Activated T-cell treated with anti-CD3 and anti-CD28 coated beads for 1 hour (primary cell): ENCODE measurements around the gene IGFBP4.
"Not testable (repeated sequence)": the region's sequence is repeated elsewhere in the genome, so short reads cannot be mapped to it uniquely, and the experiment has no call there.

ENCODE experiments used
- DNase-seq: peaks from one replicate; pipeline ENCODE4 v3.0.0-alpha.2; 2020; ENCODE audit warnings: low read depth

IGFBP4 gene

DNA sequence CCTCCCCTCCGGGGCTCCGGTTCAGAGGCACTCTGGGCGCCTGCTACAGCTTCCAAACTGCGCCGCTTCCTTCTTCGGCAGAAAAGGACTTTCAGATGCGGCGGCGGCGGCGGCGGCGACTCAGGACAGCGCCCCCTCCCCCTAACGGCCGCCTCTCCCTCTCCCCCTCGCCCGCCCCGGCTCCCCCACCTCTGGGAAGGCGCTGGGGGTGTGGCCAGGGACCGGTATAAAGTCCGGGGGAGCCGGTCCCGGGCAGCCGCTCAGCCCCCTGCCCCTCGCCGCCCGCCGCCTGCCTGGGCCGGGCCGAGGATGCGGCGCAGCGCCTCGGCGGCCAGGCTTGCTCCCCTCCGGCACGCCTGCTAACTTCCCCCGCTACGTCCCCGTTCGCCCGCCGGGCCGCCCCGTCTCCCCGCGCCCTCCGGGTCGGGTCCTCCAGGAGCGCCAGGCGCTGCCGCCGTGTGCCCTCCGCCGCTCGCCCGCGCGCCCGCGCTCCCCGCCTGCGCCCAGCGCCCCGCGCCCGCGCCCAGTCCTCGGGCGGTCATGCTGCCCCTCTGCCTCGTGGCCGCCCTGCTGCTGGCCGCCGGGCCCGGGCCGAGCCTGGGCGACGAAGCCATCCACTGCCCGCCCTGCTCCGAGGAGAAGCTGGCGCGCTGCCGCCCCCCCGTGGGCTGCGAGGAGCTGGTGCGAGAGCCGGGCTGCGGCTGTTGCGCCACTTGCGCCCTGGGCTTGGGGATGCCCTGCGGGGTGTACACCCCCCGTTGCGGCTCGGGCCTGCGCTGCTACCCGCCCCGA is at the start of gene IGFBP4:
TSS of gene IGFBP4 (plus strand) at position 255 of the 792 bp plus-strand sequence. CDS start at position 541, 286 bp downstream.
- DNase-seq: peak; percentile 59

DNA sequence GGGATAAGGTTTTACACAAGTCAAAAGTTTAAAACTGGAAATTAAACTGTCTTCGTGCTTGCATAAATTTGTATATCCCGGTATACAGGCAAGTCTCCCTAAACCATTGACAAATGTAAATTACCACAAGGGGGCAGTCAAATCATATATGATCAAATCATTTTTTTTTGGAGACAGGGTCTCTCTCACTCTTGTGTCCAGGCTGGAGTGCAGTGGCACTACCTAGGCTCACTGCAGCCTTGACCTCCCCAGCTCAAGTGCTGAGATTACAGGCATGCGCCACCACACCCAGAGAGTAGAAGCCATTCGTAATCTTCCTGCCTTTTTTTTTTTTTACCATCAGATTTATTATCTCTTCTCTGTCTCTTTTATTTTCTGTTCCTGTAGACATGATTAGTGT is 44.1 kb upstream of the IGFBP4 start:
- DNase-seq: no peak

GRCh38 chr17:40402668-40403067 is 40.6 kb upstream of the IGFBP4 start:
- no peak for DNase-seq

- DNase-seq: no peak
These were observed 39.2 kb upstream of the IGFBP4 start for GRCh38 chr17:40404003-40404402.

GRCh38 chr17:40407460-40407859 is 35.8 kb upstream of the IGFBP4 start:
- DNase-seq: no peak

GRCh38 chr17:40409540-40409939 is 33.7 kb upstream of the IGFBP4 start:
- not testable (repeated sequence) for DNase-seq

GRCh38 chr17:40410082-40410481 is 33.2 kb upstream of the IGFBP4 start:
- DNase-seq: no peak

DNA sequence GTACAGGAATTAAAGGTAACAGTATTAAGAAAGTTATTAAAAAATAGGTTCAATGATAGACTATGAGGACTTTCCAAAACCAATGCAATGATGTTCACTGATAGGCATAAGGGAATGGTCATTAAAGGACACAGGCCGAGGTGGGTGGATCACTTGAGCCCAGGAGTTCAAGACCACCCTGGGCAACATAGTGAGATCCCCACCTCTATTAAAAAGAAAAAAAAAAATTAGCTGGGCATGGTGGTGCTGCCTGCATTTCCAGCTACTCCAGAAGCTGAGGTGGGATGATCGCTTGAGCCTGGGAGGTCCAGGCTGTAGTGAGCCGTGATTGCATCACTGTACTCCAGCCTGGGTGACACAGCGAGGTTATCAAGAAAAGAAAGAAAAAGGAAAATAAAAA is 31.4 kb upstream of the IGFBP4 start:
- DNase-seq: no peak

DNA sequence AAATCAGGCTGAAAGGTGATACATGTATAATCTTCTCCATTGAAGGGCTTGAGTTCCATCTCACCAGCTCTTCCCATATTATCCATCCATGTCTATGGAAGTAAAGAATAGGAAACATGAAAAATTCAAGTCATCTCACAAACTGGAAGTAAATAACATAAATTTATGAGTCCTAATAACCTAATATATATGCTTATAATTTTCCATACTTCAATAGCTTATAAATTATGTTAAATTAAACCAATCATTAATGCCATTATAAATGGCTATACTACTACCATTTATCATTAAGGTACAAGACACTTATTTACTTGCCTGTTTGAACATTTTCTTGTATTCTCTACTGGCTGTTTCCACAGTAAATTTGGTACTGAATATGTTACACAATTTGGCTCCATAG is 30.4 kb upstream of the IGFBP4 start:
- no peak for DNase-seq

GRCh38 chr17:40414312-40414711 is 28.9 kb upstream of the IGFBP4 start:
- not testable (repeated sequence) for DNase-seq

DNA sequence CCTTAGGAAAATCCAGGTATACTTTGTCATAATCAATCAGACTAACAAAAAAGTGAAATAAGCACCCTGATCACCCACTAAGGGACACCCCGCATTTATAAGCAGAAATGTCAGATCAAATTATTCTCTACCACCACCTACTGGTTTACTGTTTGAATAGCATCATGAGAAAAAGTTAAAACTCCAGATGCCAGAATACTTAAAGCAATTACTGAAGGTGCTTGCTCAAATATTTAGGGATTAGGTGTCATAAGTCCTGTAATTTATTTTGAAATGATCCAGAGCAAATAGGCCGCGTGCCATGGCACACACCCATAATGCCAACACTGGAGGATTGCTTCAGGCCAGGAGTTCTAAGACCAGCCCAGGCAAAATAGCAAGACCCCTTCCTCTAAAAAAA is 27.9 kb upstream of the IGFBP4 start:
- DNase-seq: no peak

DNA sequence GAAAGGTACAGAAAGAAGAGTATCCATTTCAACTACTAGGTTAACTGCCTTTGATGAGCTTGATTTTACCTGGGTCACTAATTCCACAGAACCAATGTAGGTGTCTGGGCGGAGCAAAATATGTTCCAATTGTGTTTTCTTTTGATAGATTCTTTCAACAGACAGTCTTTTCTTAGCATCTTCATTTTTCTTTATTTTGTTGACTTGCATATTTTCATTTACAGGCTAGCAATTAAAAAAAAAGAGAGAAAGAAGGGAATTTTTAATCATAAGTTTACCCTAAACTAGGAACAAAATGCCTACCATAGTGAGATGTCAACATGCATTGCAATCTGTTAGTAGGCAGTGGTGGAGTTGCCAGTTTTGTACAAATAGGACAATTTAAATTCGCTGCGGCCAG is 26.6 kb upstream of the IGFBP4 start:
- no peak for DNase-seq

DNA sequence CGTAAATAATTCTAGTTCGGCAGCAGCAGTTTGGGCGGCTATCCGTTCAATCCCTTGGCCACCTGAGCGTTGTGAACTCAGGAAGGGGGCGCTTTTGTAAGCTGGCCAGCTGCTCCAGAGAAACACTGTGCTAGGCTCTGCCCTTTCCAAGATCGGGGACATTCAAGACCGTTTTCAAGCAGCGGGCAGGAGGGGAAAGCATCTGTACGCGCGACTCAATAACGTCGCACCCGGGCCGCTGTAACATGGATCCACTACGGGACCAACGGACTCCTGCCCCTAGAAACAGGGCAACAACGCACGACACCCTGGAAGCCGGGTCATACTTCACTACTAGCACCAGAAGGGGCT is 26.0 kb upstream of the IGFBP4 start:
- no peak for DNase-seq

DNA sequence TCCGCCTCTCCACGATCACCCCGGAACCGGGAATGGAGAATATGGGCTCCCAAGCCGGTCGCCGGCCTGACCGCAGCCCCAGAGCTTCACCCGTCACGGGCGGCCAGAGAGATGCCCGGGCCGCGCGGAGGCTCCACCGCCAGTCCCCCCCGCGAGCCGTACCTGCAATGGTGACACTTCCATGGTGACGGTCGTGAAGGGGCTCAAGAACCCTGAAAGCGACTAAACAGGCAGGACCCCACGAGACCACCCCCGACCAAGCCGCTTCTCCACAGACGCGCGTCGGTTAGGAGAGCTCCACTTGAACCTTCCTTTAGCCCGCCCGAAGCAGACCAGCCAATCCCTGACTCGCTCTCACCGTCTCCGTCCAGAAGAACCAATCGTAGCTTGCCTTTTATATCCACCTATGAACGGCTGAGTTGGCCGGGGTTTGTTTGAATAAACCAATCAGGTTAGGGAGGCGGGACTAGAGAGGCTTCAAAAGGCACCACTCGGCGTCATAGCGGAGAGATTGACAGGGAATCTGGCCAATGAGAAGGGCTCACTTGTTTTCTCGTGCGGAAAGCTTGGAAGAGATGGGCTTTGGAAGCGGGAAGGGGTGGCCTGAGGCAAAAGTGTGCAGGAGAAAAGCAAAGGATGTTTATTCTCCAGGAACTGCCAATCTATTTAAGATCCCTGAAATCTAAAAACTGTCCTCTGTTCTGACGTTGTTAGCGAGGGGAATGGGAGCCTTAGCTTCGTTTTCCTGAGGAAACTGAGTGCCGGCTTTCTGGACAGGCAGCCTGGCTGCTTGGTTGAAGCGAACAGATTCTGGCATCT is 25.4 kb upstream of the IGFBP4 start, which contains the start of gene TOP2A:
TSS of gene TOP2A (minus strand) at position 288 of the 819 bp plus-strand sequence. CDS start at position 183, 105 bp downstream.
- peak; percentile 85 for DNase-seq

DNA sequence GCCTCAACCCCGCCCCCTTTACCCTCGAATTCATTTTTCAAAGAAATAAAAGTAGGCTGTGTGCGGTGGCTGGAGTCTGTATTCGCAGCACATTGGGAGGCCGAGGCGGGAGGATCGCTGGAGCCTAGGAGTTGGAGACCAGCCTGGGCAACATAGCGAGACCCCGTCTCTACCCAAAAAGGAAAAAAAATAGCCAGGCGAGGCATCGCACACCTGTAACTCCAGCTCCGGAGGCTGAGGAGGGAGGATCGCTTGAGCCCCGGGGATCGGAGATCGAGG is 24.9 kb upstream of the IGFBP4 start:
- DNase-seq: no peak

GRCh38 chr17:40419559-40420331 is 23.5 kb upstream of the IGFBP4 start:
- no peak for DNase-seq

DNA sequence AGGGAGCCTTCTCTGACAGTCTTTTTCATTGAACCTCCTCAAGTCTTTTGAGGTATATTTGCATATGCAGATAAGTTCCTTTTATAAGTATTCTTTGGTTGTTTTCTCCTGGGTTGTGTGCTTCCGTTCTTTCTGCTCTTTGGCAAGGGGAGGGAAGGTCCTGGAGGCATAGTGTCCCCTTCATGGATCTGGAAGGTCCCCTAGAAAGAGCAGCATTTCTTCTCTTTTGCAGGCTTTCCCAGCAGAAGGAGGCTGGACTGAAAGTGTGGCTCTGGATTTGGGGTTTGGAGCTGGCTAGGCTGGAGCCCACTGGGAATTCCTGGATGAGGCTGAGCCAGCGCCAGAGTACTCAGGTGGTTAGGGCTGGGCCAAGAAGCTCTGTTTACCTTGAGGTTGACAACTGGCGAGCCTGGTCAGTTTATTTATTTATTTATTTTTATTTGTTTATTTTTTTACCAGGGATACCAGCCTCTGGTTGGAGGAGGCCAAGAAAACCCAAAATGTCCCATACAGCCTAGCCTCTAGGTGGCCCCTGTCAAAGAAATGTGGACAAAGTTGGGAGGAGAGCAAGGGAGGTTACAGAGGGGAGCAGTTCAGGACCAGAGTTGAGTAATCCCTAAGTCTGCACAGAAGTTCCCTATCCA is 20.1 kb upstream of the IGFBP4 start:
- no peak for DNase-seq

DNA sequence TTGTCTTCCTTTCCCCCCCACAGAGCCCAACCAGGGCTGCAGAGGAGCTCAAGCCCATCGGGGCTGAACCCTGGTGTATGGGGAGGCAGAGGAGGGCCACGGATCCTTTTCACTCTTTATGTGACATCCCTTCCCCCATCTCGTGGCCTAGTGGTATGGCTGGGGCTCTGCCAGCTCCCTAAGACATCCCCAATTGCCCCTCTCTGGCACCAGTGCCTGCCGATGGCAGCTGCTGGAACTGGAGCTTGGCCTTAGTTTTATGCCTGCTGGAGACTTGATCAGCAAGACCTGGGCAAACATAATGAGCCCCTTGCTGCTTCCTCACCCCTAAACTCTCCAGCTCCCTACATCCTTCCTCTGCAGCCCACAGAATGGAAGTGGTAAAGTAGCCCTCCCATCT is 17.5 kb upstream of the IGFBP4 start:
- DNase-seq: no peak

- no peak for DNase-seq
These were observed 16.2 kb upstream of the IGFBP4 start for GRCh38 chr17:40427002-40427491.

DNA sequence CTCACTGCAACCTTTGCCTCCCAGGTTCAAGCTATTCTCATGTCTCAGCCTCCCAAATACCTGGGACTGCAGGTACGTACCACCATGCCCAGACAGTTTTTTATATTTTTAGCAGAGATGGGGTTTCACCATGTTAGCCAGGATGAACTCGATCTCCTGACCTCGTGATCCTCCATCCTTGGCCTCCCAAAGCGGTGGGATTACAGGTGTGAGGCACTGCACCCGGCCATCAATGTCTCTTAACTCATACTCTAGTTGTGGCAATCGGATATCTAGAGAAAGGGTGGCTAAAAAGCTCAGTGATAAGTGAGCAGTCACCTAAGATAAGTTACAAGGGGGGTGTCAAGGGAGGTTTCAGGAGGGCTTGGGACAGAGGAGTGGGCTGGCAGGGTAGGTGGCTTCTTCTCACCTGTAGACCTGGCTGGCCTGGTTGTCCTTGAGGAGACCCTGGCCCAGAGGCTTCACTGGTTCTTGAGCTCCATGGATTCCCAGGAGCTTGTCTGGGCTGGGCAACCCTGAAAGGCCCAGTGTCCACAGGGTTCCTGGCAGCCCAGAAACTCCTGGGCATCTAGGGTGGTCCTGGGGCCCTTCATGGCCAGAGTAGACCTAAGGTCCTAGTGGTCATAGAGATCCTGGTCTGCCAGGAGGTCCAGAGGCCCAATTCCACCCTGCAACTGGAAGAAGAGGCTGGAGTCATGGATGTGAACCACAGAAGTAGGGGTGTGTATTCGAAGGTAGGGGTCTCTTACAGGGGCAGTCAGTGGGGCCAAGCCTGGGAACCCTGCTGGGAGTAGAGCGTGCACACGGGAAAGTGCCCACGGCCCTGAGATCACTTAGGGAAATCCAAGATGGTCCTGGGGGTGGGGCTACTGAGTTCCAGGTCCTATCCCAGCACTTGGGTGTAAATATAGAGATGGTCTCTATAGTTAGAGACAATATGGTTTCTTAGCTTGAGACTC is 12.7 kb upstream of the IGFBP4 start:
- DNase-seq: no peak

DNA sequence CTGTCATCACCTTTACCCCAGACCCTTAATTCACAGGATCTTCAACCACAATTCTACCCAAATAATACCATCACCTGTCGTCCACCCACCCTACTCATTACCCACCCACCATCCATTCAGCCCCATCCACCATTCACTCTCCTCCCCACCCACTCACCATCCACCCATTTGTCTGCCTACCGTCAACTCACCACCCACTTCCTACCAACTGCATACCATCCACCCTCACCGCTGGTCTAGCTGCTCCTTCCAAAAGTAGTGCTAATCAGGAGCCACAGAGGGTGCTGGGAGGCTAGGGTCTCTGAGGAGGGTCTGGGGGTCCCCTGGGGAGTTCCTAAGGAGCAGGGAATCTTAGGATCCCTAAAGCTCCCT is 12.0 kb upstream of the IGFBP4 start:
- DNase-seq: no peak
